H9 (cell line): ENCODE results near the gene ACTR10. TPM values are rescaled to one million over a fixed set of nuclear protein-coding genes. Genes with fewer than 3 reads are reported as not detected.

Experiments
- DNase-seq: peaks from one replicate; pipeline ENCODE4 v3.0.0-alpha.2; 2017
- H2AFZ ChIP-seq: one replicate; pipeline ENCODE4 v1.6.1; 2013; ENCODE audit warnings: mild to moderate bottlenecking, low read length, control low read depth, moderate library complexity
- H2AK5ac ChIP-seq: 2 replicates; pipeline ENCODE4 v1.6.1; 2013; ENCODE audit warnings: low read length, control low read depth, mixed read lengths; ENCODE audit not compliant: insufficient read length
- H2BK120ac ChIP-seq: one replicate; pipeline ENCODE4 v1.6.1; 2013; ENCODE audit warnings: low read depth, mild to moderate bottlenecking, low read length, control low read depth, inconsistent platforms; ENCODE audit not compliant: poor library complexity, severe bottlenecking
- H2BK12ac ChIP-seq: 2 replicates; pipeline ENCODE4 v1.6.1; 2013; ENCODE audit warnings: low read length, control low read depth, mixed read lengths, low read depth; ENCODE audit not compliant: insufficient read length
- H2BK15ac ChIP-seq: 2 replicates; pipeline ENCODE4 v1.6.1; 2013; ENCODE audit warnings: low read depth, low read length, control low read depth
- H2BK20ac ChIP-seq: one replicate; pipeline ENCODE4 v1.6.1; 2013; ENCODE audit warnings: low read depth, mild to moderate bottlenecking, low read length, control low read depth, inconsistent platforms; ENCODE audit not compliant: poor library complexity, severe bottlenecking
- H2BK5ac ChIP-seq: 2 replicates; pipeline ENCODE4 v1.6.1; 2013; ENCODE audit warnings: low read length, control low read depth, mixed read lengths; ENCODE audit not compliant: insufficient read length
- H3K14ac ChIP-seq: 2 replicates; pipeline ENCODE4 v1.6.1; 2013; ENCODE audit warnings: low read length, control low read depth; ENCODE audit not compliant: insufficient read depth
- H3K18ac ChIP-seq: 2 replicates; pipeline ENCODE4 v1.6.1; 2013; ENCODE audit warnings: low read depth, mild to moderate bottlenecking, mixed read lengths, low read length, control low read depth; ENCODE audit not compliant: insufficient read length
- H3K23ac ChIP-seq: 2 replicates; pipeline ENCODE4 v1.6.1; 2013; ENCODE audit warnings: low read length, control low read depth, mixed read lengths, low read depth; ENCODE audit not compliant: insufficient read length
- H3K23me2 ChIP-seq: 2 replicates; pipeline ENCODE4 v1.6.1; 2013; ENCODE audit warnings: low read depth, mild to moderate bottlenecking, mixed read lengths, low read length, control low read depth; ENCODE audit not compliant: insufficient read length, poor library complexity, severe bottlenecking
- H3K27ac ChIP-seq: 2 replicates; pipeline ENCODE4 v1.5.1; 2013; ENCODE audit warnings: low read length, control low read depth, mixed read lengths, low read depth; ENCODE audit not compliant: insufficient read length
- H3K27me3 ChIP-seq: 2 replicates; pipeline ENCODE4 v1.6.1; 2013; ENCODE audit warnings: low read length, control low read depth, inconsistent platforms; ENCODE audit not compliant: insufficient read depth
- H3K4ac ChIP-seq: 2 replicates; pipeline ENCODE4 v1.6.1; 2013; ENCODE audit warnings: low read depth, mild to moderate bottlenecking, control low read depth, inconsistent platforms, low read length, moderate library complexity
- H3K4me1 ChIP-seq: 2 replicates; pipeline ENCODE4 v1.6.1; 2013; ENCODE audit warnings: low read length, control low read depth, inconsistent platforms; ENCODE audit not compliant: insufficient read depth
- H3K4me2 ChIP-seq: 2 replicates; pipeline ENCODE4 v1.6.1; 2013; ENCODE audit warnings: low read length, control low read depth, mixed read lengths; ENCODE audit not compliant: insufficient read length, insufficient read depth
- H3K56ac ChIP-seq: 2 replicates; pipeline ENCODE4 v1.6.1; 2013; ENCODE audit warnings: low read depth, mild to moderate bottlenecking, mixed read lengths, low read length, control low read depth; ENCODE audit not compliant: insufficient read length
- H3K79me1 ChIP-seq: 2 replicates; pipeline ENCODE4 v1.6.1; 2013; ENCODE audit warnings: low read depth, mild to moderate bottlenecking, moderate library complexity, low read length, control low read depth, inconsistent platforms; ENCODE audit not compliant: insufficient read depth, poor library complexity, severe bottlenecking
- H3K79me2 ChIP-seq: 2 replicates; pipeline ENCODE4 v1.6.1; 2013; ENCODE audit warnings: low read length, control low read depth, inconsistent platforms; ENCODE audit not compliant: insufficient read depth
- H3K9ac ChIP-seq: 2 replicates; pipeline ENCODE4 v1.6.1; 2013; ENCODE audit warnings: low read length, control low read depth, mixed read lengths; ENCODE audit not compliant: insufficient read length; ENCODE audit errors: extremely low read depth
- H3K9me3 ChIP-seq: one replicate; pipeline ENCODE4 v1.6.1; 2013; ENCODE audit warnings: low read depth, low read length, inconsistent platforms; ENCODE audit not compliant: control insufficient read depth
- H3T11ph ChIP-seq: one replicate; pipeline ENCODE4 v1.6.1; 2013; ENCODE audit warnings: mild to moderate bottlenecking, low read length, control low read depth, inconsistent platforms
- H4K20me1 ChIP-seq: one replicate; pipeline ENCODE4 v1.6.1; 2013; ENCODE audit not compliant: control insufficient read depth, insufficient read length, insufficient read depth
- H4K5ac ChIP-seq: 2 replicates; pipeline ENCODE4 v1.6.1; 2013; ENCODE audit warnings: low read depth, mild to moderate bottlenecking, mixed read lengths, low read length, control low read depth; ENCODE audit not compliant: insufficient read length
- H4K8ac ChIP-seq: replicated peaks from 2 replicates; pipeline ENCODE4 v1.6.1; 2013; ENCODE audit warnings: low read length, control low read depth, mixed read lengths, low read depth; ENCODE audit not compliant: insufficient read length
- H4K91ac ChIP-seq: 2 replicates; pipeline ENCODE4 v1.6.1; 2013; ENCODE audit warnings: low read depth, mild to moderate bottlenecking, moderate library complexity, mixed read lengths, low read length, control low read depth; ENCODE audit not compliant: insufficient read length
- H3K27ac Mint-ChIP-seq, 3 experiments: 2 replicates in 2 of 3; 3 replicates in 1 of 3; pipeline ENCODE4 v1.8.0; 2020 to 2021; ENCODE audit warnings: mixed read lengths in 3 of 3, mild to moderate bottlenecking in 1 of 3, moderate library complexity in 1 of 3
- H3K27me3 Mint-ChIP-seq: 2 replicates; pipeline ENCODE4 v1.8.0; 2021; ENCODE audit warnings: low read depth, mild to moderate bottlenecking, moderate library complexity, mixed read lengths
- H3K36me3 Mint-ChIP-seq, 3 experiments: 2 replicates in 2 of 3; 3 replicates in 1 of 3; pipeline ENCODE4 v1.8.0; 2020 to 2021; ENCODE audit warnings: low read depth in 3 of 3, mixed read lengths in 3 of 3; ENCODE audit not compliant: insufficient read depth in 1 of 3
- H3K4me1 Mint-ChIP-seq, 2 experiments: 2 replicates each; pipeline ENCODE4 v1.8.0; 2020; ENCODE audit warnings: mixed read lengths in 2 of 2
- H3K4me3 Mint-ChIP-seq, 2 experiments: 2 replicates in 1 of 2; 3 replicates in 1 of 2; pipeline ENCODE4 v1.8.0; 2020 to 2021; ENCODE audit warnings: mild to moderate bottlenecking in 2 of 2, mixed read lengths in 2 of 2, moderate library complexity in 1 of 2
- H3K9me3 Mint-ChIP-seq, 2 experiments: 2 replicates in 1 of 2; 3 replicates in 1 of 2; pipeline ENCODE4 v1.8.0; 2020; ENCODE audit warnings: mild to moderate bottlenecking in 2 of 2, mixed read lengths in 2 of 2, moderate library complexity in 1 of 2
- WGBS: extraction: QIAGEN DNeasy Blood & Tissue Kit; methylation state at CpG from one replicate; pipeline ENCODE4 v1.1.7; 2013; ENCODE audit warnings: missing lambda C conversion rate, low lambda C conversion rate, mixed read lengths; ENCODE audit not compliant: insufficient read length; ENCODE audit errors: extremely low coverage; 5-methylcytosine and 5-hydroxymethylcytosine counted together
- total RNA-seq: library from RNA; stranded (reverse); gene quantifications from 2 replicates; pipeline ENCODE4 v1.2.1, GENCODE V29; 2021
- TF ChIP-seq, protein P1 (sequence below): fragments of 200-600 bp; sonication (generic); conservative IDR thresholded peaks from 3 replicates; pipeline ENCODE4 v1.8.0; 2021; ENCODE audit warnings: antibody characterized with exemption, mild to moderate bottlenecking

Gene ACTR10
- total RNA-seq, 1 experiment from 2014 or later, result 41.0 TPM

DNA sequence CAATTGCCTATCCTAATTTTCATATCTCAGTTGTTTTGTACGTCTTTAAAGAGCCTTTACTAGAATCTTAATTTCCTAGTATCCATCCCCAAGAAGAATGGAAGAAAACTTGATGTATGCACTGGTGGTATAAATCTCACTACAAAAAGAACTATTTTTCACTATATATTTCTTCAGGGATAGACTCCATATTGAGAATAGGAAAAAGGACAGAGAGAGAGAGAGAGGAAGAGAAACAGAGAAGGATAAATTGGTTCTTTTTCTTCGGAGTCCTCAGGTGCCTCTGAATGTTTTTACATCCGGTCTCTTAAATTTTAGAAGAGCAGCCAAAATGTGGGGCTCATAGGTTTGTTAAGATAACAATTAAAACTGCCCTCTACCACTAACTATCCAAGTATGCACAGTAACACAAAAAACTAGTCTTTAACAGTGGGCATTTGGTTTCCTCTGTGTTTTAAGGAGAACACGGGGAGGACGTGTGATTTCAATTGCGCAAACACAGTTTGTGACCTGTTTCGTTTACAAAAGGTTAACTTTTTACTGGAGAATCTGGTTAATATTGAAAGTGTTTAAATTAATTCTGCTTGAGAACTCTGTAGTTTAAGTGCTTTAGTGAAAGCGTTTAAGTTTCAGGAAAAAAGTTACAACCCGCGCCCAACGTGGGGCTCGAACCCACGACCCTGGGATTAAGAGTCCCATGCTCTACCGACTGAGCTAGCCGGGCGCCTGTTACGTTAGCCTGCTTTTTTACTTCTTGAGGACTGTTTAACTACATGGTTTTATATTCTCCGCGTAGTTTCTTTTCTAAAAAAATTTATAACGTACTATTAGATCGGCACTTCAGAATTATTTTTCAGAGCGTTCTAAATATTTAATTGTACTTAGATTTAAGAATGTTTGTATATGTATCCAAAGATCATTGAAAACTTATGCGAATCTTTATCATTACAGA lies 39.6 kb downstream of the ACTR10 start:
- Mint-ChIP-seq H3K36me3 (no peaks in the 10 kb centered on the region), H3K4me1 (peaks cover 5 to 6% of the 10 kb centered on the region in 2 experiments), H3K4me3 (no peak overlapping the region), H3K9me3 (no peaks in the 10 kb centered on the region), H3K27ac (no peak overlapping the region), H3K27me3 (peaks cover 2% of the 10 kb centered on the region; the same call in 1 of the 2 replicates)
- Histone ChIP-seq H3K79me1 (no peaks in the 10 kb centered on the region), H2BK12ac (no peak overlapping the region), H2BK20ac (no peak overlapping the region), H3K56ac (no peak overlapping the region), H4K5ac (no peak overlapping the region), H4K91ac (no peak overlapping the region), H3K18ac (no peak overlapping the region), H3K79me2 (no peaks in the 10 kb centered on the region), H3K4ac (no peak overlapping the region), H3K27ac (no peak overlapping the region), H2BK5ac (no peak overlapping the region), H2BK120ac (no peak overlapping the region), H3K9ac (peak overlapping the region; percentile 77), H3K23me2 (peaks cover 7% of the 10 kb centered on the region), H3T11ph (no peak overlapping the region), H2AFZ (no peak overlapping the region), H3K27me3 (no peaks in the 10 kb centered on the region), H4K8ac (no peak overlapping the region), H3K4me1 (no peaks in the 10 kb centered on the region; the same call in 1 of the 2 replicates), H3K14ac (no peak overlapping the region), H2BK15ac (no peak overlapping the region), H2AK5ac (no peak overlapping the region), H3K4me2 (peak overlapping the region; percentile 76), H3K9me3 (no peaks in the 10 kb centered on the region), H4K20me1 (no peaks in the 10 kb centered on the region), H3K23ac (no peak overlapping the region)
- peak; percentile 56 for DNase-seq
- TF ChIP-seq, protein P1, sequence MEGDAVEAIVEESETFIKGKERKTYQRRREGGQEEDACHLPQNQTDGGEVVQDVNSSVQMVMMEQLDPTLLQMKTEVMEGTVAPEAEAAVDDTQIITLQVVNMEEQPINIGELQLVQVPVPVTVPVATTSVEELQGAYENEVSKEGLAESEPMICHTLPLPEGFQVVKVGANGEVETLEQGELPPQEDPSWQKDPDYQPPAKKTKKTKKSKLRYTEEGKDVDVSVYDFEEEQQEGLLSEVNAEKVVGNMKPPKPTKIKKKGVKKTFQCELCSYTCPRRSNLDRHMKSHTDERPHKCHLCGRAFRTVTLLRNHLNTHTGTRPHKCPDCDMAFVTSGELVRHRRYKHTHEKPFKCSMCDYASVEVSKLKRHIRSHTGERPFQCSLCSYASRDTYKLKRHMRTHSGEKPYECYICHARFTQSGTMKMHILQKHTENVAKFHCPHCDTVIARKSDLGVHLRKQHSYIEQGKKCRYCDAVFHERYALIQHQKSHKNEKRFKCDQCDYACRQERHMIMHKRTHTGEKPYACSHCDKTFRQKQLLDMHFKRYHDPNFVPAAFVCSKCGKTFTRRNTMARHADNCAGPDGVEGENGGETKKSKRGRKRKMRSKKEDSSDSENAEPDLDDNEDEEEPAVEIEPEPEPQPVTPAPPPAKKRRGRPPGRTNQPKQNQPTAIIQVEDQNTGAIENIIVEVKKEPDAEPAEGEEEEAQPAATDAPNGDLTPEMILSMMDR, result no peak
- no CpG with 5 or more reads among the region's 23 CpGs for WGBS
